HS-5 (cell line): ENCODE data around the gene NR3C2.

Experiments
- DNase-seq: peaks from one replicate; pipeline ENCODE4 v3.0.0-alpha.2; 2012; ENCODE audit warnings: low read depth

The NR3C2 gene

DNA sequence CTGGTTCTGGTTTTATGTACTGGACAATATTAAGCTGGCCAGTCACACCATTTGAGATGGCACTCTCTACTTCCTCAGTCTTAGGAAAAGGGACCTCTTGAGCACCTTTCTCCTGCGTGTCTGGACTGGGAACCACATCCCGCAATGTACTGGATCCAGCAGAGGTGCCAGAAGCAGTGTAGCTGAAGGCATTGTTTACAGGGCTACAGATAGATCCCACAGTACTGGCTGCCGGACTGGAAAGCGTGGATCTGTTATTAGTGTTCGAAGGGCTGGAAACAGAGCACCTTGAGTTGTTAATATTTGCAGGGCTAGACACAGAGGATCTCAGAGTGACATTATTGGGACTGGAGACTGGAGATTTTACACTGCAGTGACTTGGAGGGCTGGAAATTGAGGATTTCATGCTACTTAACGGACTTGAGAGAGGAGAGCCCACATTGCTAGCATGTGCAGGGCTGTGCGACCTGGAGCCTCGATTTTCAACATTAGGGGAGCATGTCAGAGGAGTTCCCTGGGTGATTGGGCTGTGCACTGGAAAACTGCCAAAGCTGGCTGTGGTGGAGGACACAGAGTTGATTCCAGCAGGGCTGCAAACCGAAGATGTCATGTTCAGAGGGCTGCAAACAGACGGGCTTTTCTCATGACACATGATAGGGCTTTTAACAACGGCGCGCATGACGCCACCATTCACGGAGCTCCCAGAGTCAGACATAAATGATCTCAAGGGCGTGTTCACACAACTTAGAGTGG is 6.4 kb downstream of the NR3C2 start:
- no peak for DNase-seq

GRCh38 chr4:148434075-148434773 is 8.0 kb downstream of the NR3C2 start:
- DNase-seq = no peak

DNA sequence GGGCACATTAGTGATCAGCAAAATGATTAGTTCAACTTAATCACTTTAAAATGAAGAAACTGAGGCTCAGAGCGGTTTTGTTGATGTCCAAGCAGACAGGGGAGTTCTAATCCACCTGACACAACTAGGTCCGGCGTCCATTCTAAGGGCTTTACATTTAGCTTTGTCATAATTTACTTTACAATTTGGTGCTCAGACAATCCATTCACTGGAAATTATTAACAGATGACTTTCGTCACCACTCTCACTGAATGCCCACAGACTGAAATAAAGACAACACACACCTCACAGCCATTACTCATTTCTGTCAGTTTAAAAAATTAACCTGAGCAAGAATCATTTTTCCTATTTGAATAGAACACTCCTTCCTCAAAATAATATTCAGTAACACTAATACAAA is 10.8 kb downstream of the NR3C2 start:
- no peak for DNase-seq

- no peak for DNase-seq
Measured at GRCh38 chr4:148430854-148431253, 11.4 kb downstream of the NR3C2 start.

DNA sequence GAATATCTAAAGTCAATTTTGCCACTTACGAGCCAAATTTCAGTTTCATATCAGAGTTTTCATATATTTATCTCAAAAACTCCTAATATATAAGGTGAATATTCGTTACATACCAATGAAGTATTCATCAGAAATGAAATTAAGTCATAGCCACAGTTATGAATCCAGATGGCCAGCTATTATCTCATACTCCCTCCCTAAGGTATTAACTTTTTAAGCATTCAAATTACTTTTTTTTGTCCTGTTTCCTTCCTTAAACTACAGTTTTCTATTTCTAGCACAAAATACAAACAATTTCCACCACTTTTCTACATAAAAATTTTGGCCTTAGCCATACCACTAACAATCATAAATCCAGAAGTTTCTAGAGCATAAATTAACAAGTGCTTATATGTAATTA is 13.0 kb downstream of the NR3C2 start:
- no peak for DNase-seq

- DNase-seq = no peak
Measured at GRCh38 chr4:148426643-148427042, 15.6 kb downstream of the NR3C2 start.

DNA sequence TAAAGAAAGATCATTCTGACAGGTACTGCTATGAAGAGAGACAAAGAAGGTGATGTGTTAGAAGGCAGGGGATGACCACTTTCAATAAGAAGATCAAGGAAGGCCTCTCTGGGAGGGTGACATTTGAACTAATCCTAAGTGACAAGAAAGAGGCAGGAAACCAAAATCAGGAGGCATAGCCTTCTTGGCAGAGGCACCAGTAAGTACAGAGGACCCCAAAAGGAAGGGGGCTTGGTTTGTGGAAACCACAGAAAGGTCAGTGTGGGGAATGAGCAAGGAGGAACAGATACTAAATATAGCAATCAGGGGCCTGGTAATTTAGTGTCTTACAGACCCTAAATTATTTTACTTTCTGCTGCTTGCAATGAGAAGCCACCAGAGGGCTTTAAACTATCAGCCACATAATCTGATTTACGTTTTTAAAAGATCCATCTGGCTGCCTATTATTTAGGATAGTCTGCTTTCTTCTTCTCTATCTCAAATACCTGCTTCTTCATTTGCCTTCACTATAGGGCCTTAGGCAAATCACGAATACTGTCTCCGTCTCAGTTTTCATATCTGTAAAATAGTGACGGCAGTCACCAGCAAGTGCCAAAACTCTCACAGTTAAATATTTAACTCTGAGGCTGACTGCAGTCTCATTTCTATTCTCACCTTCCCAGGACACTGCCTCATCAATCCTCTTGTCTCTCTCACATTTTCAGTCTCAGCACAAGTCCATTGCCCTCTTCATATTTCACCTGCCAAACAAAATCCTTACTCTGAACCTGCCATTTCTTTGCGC is 16.7 kb downstream of the NR3C2 start:
- no peak for DNase-seq

DNA sequence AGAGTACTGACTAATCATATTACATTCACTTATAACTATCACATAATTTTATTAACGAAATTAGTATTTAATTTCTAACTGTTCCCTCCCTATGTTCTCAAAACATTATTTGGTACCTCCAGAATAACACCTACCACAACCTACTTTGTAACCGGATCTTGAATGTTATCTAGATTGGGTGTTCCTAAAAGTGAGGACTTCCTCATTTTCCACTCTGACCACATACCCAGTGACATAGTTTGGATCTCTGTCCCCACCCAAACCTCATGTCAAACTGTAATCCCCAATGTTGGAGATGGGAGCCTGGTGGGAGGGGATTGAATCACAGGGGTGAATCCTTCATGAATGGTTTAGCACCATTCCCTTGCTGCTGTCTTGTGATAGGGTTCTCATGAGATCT is 21.8 kb downstream of the NR3C2 start:
- DNase-seq = no peak

DNA sequence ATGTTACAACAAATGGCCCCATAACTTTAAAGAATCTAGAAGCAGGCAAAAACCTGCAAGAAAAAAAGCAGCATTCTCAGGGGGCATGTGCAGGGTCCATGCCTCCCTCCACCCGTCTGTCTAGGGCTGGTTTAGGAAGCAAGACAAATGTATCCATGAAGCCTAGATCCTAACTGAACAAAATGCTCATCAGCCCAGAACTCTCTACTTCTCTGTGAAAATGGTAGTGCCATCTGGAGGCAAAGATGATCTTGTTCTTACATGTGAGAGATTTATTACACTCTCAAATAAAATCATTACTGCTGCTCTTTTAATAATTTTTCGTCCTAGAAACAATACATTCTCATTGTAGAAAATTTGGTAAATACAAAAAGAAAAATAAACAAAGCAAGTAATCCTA is 26.7 kb downstream of the NR3C2 start:
- no peak for DNase-seq

GRCh38 chr4:148412460-148412994 is 29.7 kb downstream of the NR3C2 start:
- DNase-seq = no peak

- DNase-seq = no peak
Measured at GRCh38 chr4:148405161-148405893, 36.9 kb downstream of the NR3C2 start.

GRCh38 chr4:148398988-148399387 is 43.2 kb downstream of the NR3C2 start:
- DNase-seq = no peak

GRCh38 chr4:148397771-148398170 is 44.4 kb downstream of the NR3C2 start:
- no peak for DNase-seq

DNA sequence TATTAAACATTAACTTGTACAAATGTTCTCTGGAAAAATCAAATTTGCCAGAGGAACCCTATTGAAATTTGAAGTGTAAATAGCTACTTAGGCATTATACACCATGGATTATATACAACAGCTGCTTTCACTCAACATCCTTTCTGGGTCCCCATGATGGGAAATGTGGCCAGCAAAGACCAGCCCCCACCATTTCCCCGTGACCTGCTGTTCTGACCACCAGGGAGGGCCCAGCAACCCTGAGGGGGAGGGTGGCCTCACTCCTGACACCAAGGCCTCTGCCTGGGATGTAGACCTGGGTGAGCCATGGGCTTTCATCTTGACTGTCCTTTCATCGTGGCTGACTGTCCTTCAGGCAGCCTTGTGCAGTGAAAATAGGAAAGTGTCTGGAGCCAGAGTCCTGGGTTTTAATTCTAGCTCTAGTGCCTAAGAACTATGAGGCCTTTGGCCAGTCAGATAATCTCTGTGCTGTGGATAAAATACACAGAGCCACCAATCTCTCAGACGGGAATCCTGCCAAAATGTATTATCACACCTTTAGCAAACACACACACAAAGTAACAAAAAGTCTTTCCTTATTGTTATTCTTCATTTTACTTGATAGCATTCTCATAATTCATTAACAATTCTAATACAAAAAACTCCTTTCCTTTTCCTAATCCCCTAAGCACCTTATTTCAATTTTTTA is 45.1 kb downstream of the NR3C2 start:
- no peak for DNase-seq

DNA sequence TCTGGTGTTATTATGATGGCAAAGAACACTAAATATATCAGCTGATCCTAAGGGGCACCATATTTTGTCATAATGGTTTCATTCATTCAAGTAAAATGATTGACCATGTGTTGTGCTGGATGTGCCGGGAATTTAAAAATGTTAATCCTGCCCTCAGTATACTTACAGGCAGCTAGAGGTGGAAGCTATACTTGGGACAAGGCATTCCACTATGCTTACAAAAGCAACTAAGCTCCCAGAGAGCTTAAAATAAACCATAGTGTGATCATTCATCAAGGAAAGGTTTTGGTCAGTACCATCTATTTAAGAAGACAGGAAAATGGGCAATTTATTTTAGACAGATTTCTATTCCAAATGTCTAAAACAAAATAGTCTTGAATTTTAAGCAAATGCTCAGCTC is 46.4 kb downstream of the NR3C2 start:
- DNase-seq = no peak

DNA sequence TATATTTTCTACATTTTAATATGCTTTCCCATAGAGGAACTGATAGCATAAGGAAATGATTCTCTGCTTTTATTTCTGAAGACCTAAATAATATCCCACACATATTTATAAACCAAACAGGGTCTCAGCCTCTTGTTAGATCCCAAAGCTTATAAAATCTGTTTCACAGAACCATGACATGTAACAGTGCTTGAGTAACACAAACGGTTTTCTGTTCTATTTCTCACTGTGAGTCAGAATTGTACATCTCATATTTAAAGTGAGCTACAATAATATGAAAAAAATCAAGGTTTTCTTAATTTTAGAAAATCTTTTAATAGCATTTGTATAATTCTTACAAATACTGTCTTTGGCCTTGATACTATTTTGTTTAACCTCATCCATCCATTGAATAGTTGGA is 51.2 kb downstream of the NR3C2 start:
- DNase-seq = no peak

DNA sequence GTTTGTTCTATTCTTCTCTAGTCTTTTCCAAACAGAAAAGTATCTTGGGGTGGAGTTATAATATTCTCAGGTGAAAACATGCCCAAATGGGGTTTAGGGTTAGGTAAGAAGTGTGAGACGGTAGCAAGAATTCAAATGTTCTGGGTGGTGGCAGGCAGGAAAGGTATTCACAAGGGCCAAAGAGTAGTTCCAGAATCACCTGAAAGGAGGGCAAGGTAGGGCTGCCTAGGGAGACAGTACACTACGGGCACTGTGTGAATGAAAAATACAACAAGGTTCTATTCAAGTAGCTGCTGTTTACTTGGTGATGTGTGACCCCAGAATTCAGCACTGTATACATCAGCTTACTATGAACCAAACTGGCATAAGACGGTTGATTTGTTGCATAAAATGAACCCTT is 51.9 kb downstream of the NR3C2 start:
- no peak for DNase-seq

- DNase-seq = no peak
Measured at GRCh38 chr4:148380291-148380690, 61.9 kb downstream of the NR3C2 start.

GRCh38 chr4:148376151-148376550 is 66.1 kb downstream of the NR3C2 start:
- peak; percentile 2 for DNase-seq

DNA sequence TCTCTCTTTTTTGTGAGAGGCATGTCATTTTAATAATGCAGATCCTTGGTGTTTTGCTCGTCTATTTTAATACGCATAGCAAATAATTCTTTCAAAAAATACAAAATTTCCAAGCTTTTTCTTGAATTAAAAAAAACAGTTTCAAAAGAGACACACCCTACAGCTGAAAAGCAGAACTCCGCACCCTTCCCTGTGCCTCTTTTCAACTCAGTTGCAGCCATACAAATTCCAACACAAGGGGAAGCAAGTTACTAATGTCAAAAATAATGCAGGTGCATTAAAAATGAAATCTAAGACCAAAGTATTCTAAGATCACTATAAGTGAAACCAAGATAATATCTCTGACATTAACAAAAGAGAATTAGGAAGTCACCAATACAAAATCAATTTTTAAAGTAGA is 66.6 kb downstream of the NR3C2 start:
- DNase-seq = no peak

DNA sequence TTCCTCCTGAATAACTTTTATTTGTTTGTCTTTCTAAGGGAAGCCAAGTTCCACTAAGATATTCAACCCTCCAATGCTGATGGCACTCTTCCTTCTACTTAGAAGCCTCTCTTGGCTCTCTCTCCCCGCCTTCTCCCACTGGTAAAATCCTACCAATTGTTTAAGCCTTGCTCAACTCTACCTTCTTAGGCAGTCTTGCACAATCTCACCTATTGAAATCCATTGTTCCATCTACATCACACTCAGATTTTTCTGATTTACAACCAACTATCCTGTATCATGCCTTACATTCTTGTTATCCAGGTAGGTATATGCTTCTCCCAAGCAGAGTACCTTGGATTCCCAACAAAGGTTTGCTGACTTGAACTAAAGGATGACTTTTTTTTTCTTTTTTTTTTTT is 69.1 kb downstream of the NR3C2 start:
- DNase-seq = no peak
